Natural killer cell (primary cell): Measurements from ENCODE around the gene SEC14L5. TPM values are rescaled to one million over a fixed set of nuclear protein-coding genes. Genes with fewer than 3 reads are reported as not detected.

Source experiments
- ATAC-seq, 3 donors: fragments of 150-1000 bp in 2 of 3; fragments of 200-7000 bp in 1 of 3; cut with Tn5 transposase; 1 replicate in 1 of 3; 2 replicates in 2 of 3; pipeline ENCODE4 v1.10.0; 2021; ENCODE audit warnings: mild to moderate bottlenecking in 2 of 3, moderate library complexity in 2 of 3
- DNase-seq, 2 donors: peaks; one replicate each; pipeline versions ENCODE4 v3.0.0 to v3.0.0-alpha.2; 2013 to 2021; ENCODE audit warnings: mixed read lengths in 1 of 2
- H3K27ac ChIP-seq: one replicate; pipeline ENCODE4 v1.5.1; 2013; ENCODE audit warnings: mild to moderate bottlenecking, low read length
- H3K27me3 ChIP-seq: one replicate; pipeline ENCODE4 v1.6.1; 2013; ENCODE audit warnings: low read length; ENCODE audit not compliant: control insufficient read depth, insufficient read depth
- H3K36me3 ChIP-seq: one replicate; pipeline ENCODE4 v1.6.1; 2013; ENCODE audit warnings: low read length; ENCODE audit not compliant: control insufficient read depth, insufficient read depth
- H3K4me1 ChIP-seq: one replicate; pipeline ENCODE4 v1.6.1; 2013; ENCODE audit warnings: low read length; ENCODE audit not compliant: control insufficient read depth, insufficient read depth
- H3K4me3 ChIP-seq: one replicate; pipeline ENCODE4 v1.5.1; 2013; ENCODE audit warnings: low read length
- H3K9me3 ChIP-seq: one replicate; pipeline ENCODE4 v1.6.1; 2013; ENCODE audit warnings: low read length; ENCODE audit not compliant: control insufficient read depth, insufficient read depth
- H3K27ac Mint-ChIP-seq, 2 donors: one replicate each; pipeline ENCODE4 v1.8.0; 2022; ENCODE audit warnings: mild to moderate bottlenecking in 2 of 2, mixed read lengths in 2 of 2, moderate library complexity in 1 of 2
- H3K27me3 Mint-ChIP-seq, 2 donors: one replicate each; pipeline ENCODE4 v1.8.0; 2022; ENCODE audit warnings: low read depth in 2 of 2, mixed read lengths in 2 of 2
- H3K36me3 Mint-ChIP-seq: one replicate; pipeline ENCODE4 v1.8.0; 2022; ENCODE audit warnings: mixed read lengths
- H3K4me1 Mint-ChIP-seq, 2 donors: one replicate each; pipeline ENCODE4 v1.8.0; 2022; ENCODE audit warnings: mixed read lengths in 2 of 2
- H3K4me3 Mint-ChIP-seq: one replicate; pipeline ENCODE4 v1.8.0; 2022; ENCODE audit warnings: mild to moderate bottlenecking, moderate library complexity, mixed read lengths
- H3K9me3 Mint-ChIP-seq, 2 donors: one replicate each; pipeline ENCODE4 v1.8.0; 2022; ENCODE audit warnings: mixed read lengths in 2 of 2
- WGBS: methylation state at CpG from one replicate; pipeline ENCODE4 v1.1.7; 2013; ENCODE audit warnings: missing lambda C conversion rate; ENCODE audit not compliant: insufficient coverage; 5-methylcytosine and 5-hydroxymethylcytosine counted together
- intact Hi-C: fragments of 100-400 bp; cut with micrococcal nuclease; formaldehyde crosslinking; loops from one replicate; pipeline ENCODE4 v1.14.2; 2022
- total RNA-seq, 4 donors: library from RNA; stranded (reverse); fragments of 120-200 nt in 1 of 4; gene quantifications; one replicate each; pipeline versions ENCODE4 v1.2.3 to v1.2.4, GENCODE V29; 2013 to 2022
- TF ChIP-seq, protein P1 (sequence below): fragments of 200-600 bp; IDR thresholded peaks from one replicate; pipeline ENCODE4 v1.8.0; 2022; ENCODE audit warnings: antibody characterized with exemption

Gene SEC14L5
- total RNA-seq, 3 donors from 2014 or later (not counting 1 experiment from before 2014, with no cell fraction given): 0.27 to 1.1 (median 0.93) TPM

DNA sequence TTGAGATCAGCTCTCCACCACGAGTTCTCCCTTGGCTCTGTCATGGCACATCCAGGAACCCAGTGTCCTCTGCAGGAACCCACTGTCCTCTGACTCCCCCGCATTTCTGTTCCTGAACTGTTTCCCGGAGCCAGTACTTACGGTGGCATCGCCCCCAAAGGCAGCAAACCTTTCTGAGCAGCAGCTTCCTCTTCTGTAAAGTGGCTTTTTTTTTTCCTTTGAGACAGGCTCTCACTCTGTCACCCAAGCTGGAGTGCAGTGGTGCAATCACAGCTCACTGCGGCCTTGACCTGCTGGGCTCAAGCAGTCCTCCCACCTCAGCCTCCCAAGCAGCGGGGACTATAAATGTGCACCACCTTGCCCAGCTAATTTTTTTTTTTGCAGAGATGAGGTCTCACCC is 43.4 kb downstream of the SEC14L5 start:
- TF ChIP-seq, protein P1, sequence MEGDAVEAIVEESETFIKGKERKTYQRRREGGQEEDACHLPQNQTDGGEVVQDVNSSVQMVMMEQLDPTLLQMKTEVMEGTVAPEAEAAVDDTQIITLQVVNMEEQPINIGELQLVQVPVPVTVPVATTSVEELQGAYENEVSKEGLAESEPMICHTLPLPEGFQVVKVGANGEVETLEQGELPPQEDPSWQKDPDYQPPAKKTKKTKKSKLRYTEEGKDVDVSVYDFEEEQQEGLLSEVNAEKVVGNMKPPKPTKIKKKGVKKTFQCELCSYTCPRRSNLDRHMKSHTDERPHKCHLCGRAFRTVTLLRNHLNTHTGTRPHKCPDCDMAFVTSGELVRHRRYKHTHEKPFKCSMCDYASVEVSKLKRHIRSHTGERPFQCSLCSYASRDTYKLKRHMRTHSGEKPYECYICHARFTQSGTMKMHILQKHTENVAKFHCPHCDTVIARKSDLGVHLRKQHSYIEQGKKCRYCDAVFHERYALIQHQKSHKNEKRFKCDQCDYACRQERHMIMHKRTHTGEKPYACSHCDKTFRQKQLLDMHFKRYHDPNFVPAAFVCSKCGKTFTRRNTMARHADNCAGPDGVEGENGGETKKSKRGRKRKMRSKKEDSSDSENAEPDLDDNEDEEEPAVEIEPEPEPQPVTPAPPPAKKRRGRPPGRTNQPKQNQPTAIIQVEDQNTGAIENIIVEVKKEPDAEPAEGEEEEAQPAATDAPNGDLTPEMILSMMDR: no peak
- Histone ChIP-seq H3K4me1 (no peaks in the 10 kb centered on the region), H3K9me3 (no peaks in the 10 kb centered on the region), H3K4me3 (no peak overlapping the region), H3K36me3 (no peaks in the 10 kb centered on the region), H3K27me3 (no peaks in the 10 kb centered on the region), H3K27ac (no peak overlapping the region)
- Mint-ChIP-seq H3K27ac (no peak overlapping the region), H3K9me3 (no peaks in the 10 kb centered on the region), H3K4me3 (no peak overlapping the region), H3K4me1 (no peaks in the 10 kb centered on the region), H3K36me3 (no peaks in the 10 kb centered on the region), H3K27me3 (peaks cover 0 to 2% of the 10 kb centered on the region in 2 donors)
- WGBS: 22% methylated on average over 7 of the region's 7 CpGs
- intact Hi-C loops: no loop called here
- ATAC-seq (no peak), DNase-seq (no peak)

DNA sequence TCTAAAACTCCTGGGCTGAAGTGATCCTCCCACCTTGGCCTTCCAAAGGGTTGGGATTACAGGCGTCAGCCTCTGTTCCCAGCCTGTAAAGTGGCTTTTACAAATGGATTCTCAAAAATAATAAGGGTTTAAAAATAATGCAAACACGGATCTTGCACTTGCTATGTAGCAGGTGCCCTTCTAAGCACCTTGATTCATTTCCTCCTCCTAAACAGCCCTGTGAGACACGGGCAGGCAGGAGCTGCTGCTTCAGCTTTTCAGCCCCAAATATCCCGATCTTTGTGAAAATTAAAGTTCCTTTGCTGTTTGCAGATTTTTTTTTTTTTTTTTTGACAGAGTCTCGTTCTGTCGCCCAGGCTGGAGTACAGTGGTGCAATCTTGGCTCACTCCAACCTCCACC is 43.9 kb downstream of the SEC14L5 start:
- H3K4me3 Mint-ChIP-seq: no peak overlapping the region
- intact Hi-C loops: no loop called here

DNA sequence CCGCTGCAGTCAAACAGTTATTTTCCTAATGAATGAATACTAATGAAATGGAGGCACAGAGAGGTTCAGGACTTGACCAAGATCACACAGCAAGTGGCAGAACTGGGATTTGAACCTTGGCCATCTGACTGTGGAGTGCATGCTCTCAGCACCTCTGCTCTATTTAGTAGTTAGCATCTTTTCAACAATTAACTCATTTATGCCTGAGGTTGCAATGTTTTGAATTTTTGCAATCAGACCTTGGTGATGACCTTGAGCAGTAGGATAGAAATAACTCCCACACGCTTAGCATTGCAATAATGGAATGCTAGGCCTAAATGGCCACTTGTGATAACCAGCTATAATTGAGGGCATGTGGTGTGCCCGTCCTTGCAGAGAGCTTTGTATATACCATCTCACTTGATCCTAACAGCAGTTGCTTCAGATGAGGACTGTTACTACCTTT is 44.6 kb downstream of the SEC14L5 start:
- Mint-ChIP-seq H3K4me1 (no peaks in the 10 kb centered on the region), H3K36me3 (no peaks in the 10 kb centered on the region), H3K27ac (no peak overlapping the region), H3K4me3 (no peak overlapping the region), H3K27me3 (peaks cover 0 to 2% of the 10 kb centered on the region in 2 donors), H3K9me3 (no peaks in the 10 kb centered on the region)
- intact Hi-C loops: no loop called here
- no peak overlapping the region for H3K27ac ChIP-seq
- ATAC-seq (no peak), DNase-seq (no peak)
- H3K27me3 ChIP-seq: no peaks in the 10 kb centered on the region
- no peaks in the 10 kb centered on the region for H3K9me3 ChIP-seq
- H3K36me3 ChIP-seq: no peaks in the 10 kb centered on the region
- no peak overlapping the region for H3K4me3 ChIP-seq
- TF ChIP-seq, protein P1: no peak
- H3K4me1 ChIP-seq: no peaks in the 10 kb centered on the region
- whole genome bisulfite sequencing: 96% methylated on average over 3 of the region's 3 CpGs

More for the DNA sequence above, 43.9 kb downstream of the SEC14L5 start:
- Histone ChIP-seq H3K9me3 (no peaks in the 10 kb centered on the region), H3K27me3 (no peaks in the 10 kb centered on the region), H3K36me3 (no peaks in the 10 kb centered on the region), H3K4me1 (no peaks in the 10 kb centered on the region), H3K4me3 (no peak overlapping the region), H3K27ac (no peak overlapping the region)
- H3K9me3 Mint-ChIP-seq: no peaks in the 10 kb centered on the region
- H3K27ac Mint-ChIP-seq: no peak overlapping the region
- DNase-seq: no peak
- peaks cover 0 to 2% of the 10 kb centered on the region in 2 donors for H3K27me3 Mint-ChIP-seq
- no peaks in the 10 kb centered on the region for H3K4me1 Mint-ChIP-seq
- WGBS: 55% methylated on average over 4 of the region's 6 CpGs
- TF ChIP-seq, protein P1: no peak
- no peaks in the 10 kb centered on the region for H3K36me3 Mint-ChIP-seq
- ATAC-seq: no peak

DNA sequence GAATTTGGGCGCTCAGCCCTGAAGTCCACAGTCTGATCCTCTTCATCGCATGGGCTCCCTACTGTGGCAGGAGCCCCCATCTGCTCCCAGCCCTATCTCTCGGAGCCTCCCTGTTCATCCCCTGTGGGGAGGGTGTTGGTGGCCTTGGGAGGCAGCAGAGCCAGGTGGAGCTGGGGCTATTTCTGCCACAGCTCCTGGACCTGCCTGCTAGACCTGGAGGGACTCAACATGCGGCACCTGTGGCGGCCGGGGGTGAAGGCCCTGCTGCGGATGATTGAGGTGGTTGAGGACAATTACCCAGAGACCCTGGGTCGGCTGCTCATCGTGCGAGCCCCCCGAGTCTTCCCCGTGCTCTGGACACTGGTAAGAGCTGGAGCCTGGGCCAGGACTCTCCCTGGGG is 45.1 kb downstream of the SEC14L5 start:
- Histone ChIP-seq H3K4me3 (no peak overlapping the region), H3K27me3 (no peaks in the 10 kb centered on the region), H3K36me3 (no peaks in the 10 kb centered on the region), H3K9me3 (no peaks in the 10 kb centered on the region), H3K27ac (no peak overlapping the region), H3K4me1 (no peaks in the 10 kb centered on the region)
- Mint-ChIP-seq H3K9me3 (no peaks in the 10 kb centered on the region), H3K36me3 (no peaks in the 10 kb centered on the region), H3K4me3 (no peak overlapping the region), H3K4me1 (no peaks in the 10 kb centered on the region), H3K27ac (no peak overlapping the region), H3K27me3 (peaks cover 0 to 2% of the 10 kb centered on the region in 2 donors)
- ATAC-seq: no peak
- TF ChIP-seq, protein P1: no peak
- WGBS: 96% methylated on average over 12 of the region's 12 CpGs
- no peak for DNase-seq
- intact Hi-C loops: no loop called here
